ENCODE data around the gene ABLIM2. TPM values are rescaled to one million over a fixed set of nuclear protein-coding genes. Genes with fewer than 3 reads are reported as not detected.

The ABLIM2 gene
- total and polyA plus RNA-seq, 2 experiments from 2014 or later, result 1.5 to 4.3 TPM

- H3K79me2 ChIP-seq (replicated peaks; ENCODE audit: insufficient read depth), result no peaks in the 10 kb centered on the region
- no peaks in the 10 kb centered on the region for H3K27me3 ChIP-seq (ENCODE audit: insufficient read depth)
- peaks cover 7% of the 10 kb centered on the region for H3K27me3 Mint-ChIP-seq (ENCODE audit: insufficient read depth, low read depth, poor library complexity)
- no peak overlapping the region for H3K27ac Mint-ChIP-seq
- H3K9me2 ChIP-seq (ENCODE audit: insufficient read depth), result peaks cover 2% of the 10 kb centered on the region; the same call in 1 of the 2 replicates
- H3K4me1 Mint-ChIP-seq, result peaks cover 8% of the 10 kb centered on the region
- no peak overlapping the region for H3K4me3 Mint-ChIP-seq
- H3K4me3 ChIP-seq, result no peak overlapping the region
- TF ChIP-seq STAT1 (IDR thresholded peaks at IDR 0.05; ENCODE audit: unreplicated experiment), result no peak
- TF ChIP-seq ETS1 (IDR thresholded peaks at IDR 0.05), result no peak
- TF ChIP-seq JUNB (IDR thresholded peaks at IDR 0.05; ENCODE audit: unreplicated experiment), result no peak
- no peak for TF ChIP-seq EZH2 (IDR thresholded peaks at IDR 0.05; ENCODE audit: low read depth, unreplicated experiment)
- TF ChIP-seq REST (IDR thresholded peaks at IDR 0.05; ENCODE audit: unreplicated experiment), result no peak
- no peak for TF ChIP-seq NANOG (IDR thresholded peaks at IDR 0.05; ENCODE audit: borderline replicate concordance)
- TF ChIP-seq ZNF114 (CRISPR knock-in tag; IDR thresholded peaks at IDR 0.05), result no peak
- no peak for TF ChIP-seq POLR2AphosphoS5 (IDR thresholded peaks at IDR 0.05; ENCODE audit: low read depth)
- no peak for TF ChIP-seq ZNF462 (CRISPR knock-in tag; IDR thresholded peaks at IDR 0.05)
- no peak for TF ChIP-seq ZNF331 (CRISPR knock-in tag; IDR thresholded peaks at IDR 0.05; ENCODE audit: low read depth)
- TF ChIP-seq CTCF (conservative IDR thresholded peaks at IDR 0.05; ENCODE audit: low read depth in 2 of 2), result no peak
- TF ChIP-seq CREB1 (CRISPR knock-in tag; IDR thresholded peaks at IDR 0.05; ENCODE audit: low read depth), result no peak
- TF ChIP-seq EZH2phosphoT487 (IDR thresholded peaks at IDR 0.05; ENCODE audit: unreplicated experiment), result no peak
- peaks cover 4% of the 10 kb centered on the region; the same call in 1 of the 3 replicates for H3K9me3 Mint-ChIP-seq
- no peaks in the 10 kb centered on the region for H4K20me1 ChIP-seq (replicated peaks; ENCODE audit: insufficient read depth)
- H3K36me3 ChIP-seq (ENCODE audit: insufficient read depth), result no peaks in the 10 kb centered on the region
- no peak overlapping the region for H2AFZ ChIP-seq
- no peak overlapping the region for H3K4me2 ChIP-seq
- H3K4me1 ChIP-seq (ENCODE audit: insufficient read depth), result no peaks in the 10 kb centered on the region
- peaks cover 4% of the 10 kb centered on the region; the same call in 2 of the 3 replicates for H3K36me3 Mint-ChIP-seq (ENCODE audit: low read depth)
- H3K27ac ChIP-seq (ENCODE audit: low read depth), result no peak overlapping the region
- DNase-seq (ENCODE audit: low spot score) (no peak), ATAC-seq (no peak)
- H3F3A ChIP-seq (replicated peaks; ENCODE audit: low read depth), result no peaks in the 10 kb centered on the region
Observed at GRCh38 chr4:8119877-8120276, 38.7 kb downstream of the ABLIM2 start.
